ENCODE measurements around the gene MAP2K5.

Gene MAP2K5

GRCh38 chr15:67607329-67607728 lies 64.8 kb downstream of the MAP2K5 start (continued):
- TF ChIP-seq ISL1 (CRISPR knock-in tag; IDR thresholded peaks at IDR 0.05): no peak
- no peak for TF ChIP-seq ZFP3 (CRISPR knock-in tag; IDR thresholded peaks at IDR 0.05)

GRCh38 chr15:67607959-67608637 lies 65.6 kb downstream of the MAP2K5 start:
- no peak for ATAC-seq
- TF ChIP-seq GLIS3 (CRISPR knock-in tag; IDR thresholded peaks at IDR 0.05): no peak
- no peak for TF ChIP-seq TSHZ2 (CRISPR knock-in tag; IDR thresholded peaks at IDR 0.05)
- TF ChIP-seq TOX (CRISPR knock-in tag; IDR thresholded peaks at IDR 0.05; ENCODE audit: borderline replicate concordance): no peak
- no peak for TF ChIP-seq ARNTL (CRISPR knock-in tag; IDR thresholded peaks at IDR 0.05; ENCODE audit: borderline replicate concordance, low read depth)
- no peak for TF ChIP-seq TCF4 (CRISPR knock-in tag; IDR thresholded peaks at IDR 0.05; ENCODE audit: borderline replicate concordance)
- TF ChIP-seq ZNF70 (CRISPR knock-in tag; IDR thresholded peaks at IDR 0.05): no peak
- TF ChIP-seq BACH2 (CRISPR knock-in tag; IDR thresholded peaks at IDR 0.05; ENCODE audit: borderline replicate concordance): no peak
- TF ChIP-seq ZNF8 (CRISPR knock-in tag; IDR thresholded peaks at IDR 0.05): no peak
- no peak for TF ChIP-seq PPARA (CRISPR knock-in tag; IDR thresholded peaks at IDR 0.05; ENCODE audit: borderline replicate concordance)
- no peak for TF ChIP-seq CSRNP3 (CRISPR knock-in tag; IDR thresholded peaks at IDR 0.05)
- no peak for TF ChIP-seq SNAI2 (CRISPR knock-in tag; IDR thresholded peaks at IDR 0.05)
- TF ChIP-seq POU6F1 (CRISPR knock-in tag; IDR thresholded peaks at IDR 0.05; ENCODE audit: borderline replicate concordance, low read depth): no peak
- TF ChIP-seq ZFP30 (CRISPR knock-in tag; IDR thresholded peaks at IDR 0.05): no peak
- no peak for TF ChIP-seq ESRRG (CRISPR knock-in tag; IDR thresholded peaks at IDR 0.05)

- TF ChIP-seq SNAI2 (CRISPR knock-in tag; IDR thresholded peaks at IDR 0.05) (no peak), TCF4 (CRISPR knock-in tag; IDR thresholded peaks at IDR 0.05; ENCODE audit: borderline replicate concordance) (no peak), ZFP30 (CRISPR knock-in tag; IDR thresholded peaks at IDR 0.05) (no peak), ZNF565 (CRISPR knock-in tag; conservative IDR thresholded peaks at IDR 0.05; ENCODE audit: low read depth) (no peak), OSR1 (CRISPR knock-in tag; IDR thresholded peaks at IDR 0.05) (no peak), ZFP3 (CRISPR knock-in tag; IDR thresholded peaks at IDR 0.05) (no peak), ZNF70 (CRISPR knock-in tag; IDR thresholded peaks at IDR 0.05) (no peak), TOX (CRISPR knock-in tag; IDR thresholded peaks at IDR 0.05; ENCODE audit: borderline replicate concordance) (no peak), CREB5 (CRISPR knock-in tag; IDR thresholded peaks at IDR 0.05; ENCODE audit: low read depth) (no peak), ESRRG (CRISPR knock-in tag; IDR thresholded peaks at IDR 0.05) (no peak), ZC3H10 (CRISPR knock-in tag; IDR thresholded peaks at IDR 0.05) (no peak), PPARA (CRISPR knock-in tag; IDR thresholded peaks at IDR 0.05; ENCODE audit: borderline replicate concordance) (no peak), CSRNP3 (CRISPR knock-in tag; IDR thresholded peaks at IDR 0.05) (no peak), PATZ1 (CRISPR knock-in tag; IDR thresholded peaks at IDR 0.05; ENCODE audit: borderline replicate concordance) (no peak)
- no peak for ATAC-seq
Measured at GRCh38 chr15:67608638-67608959, 66.1 kb downstream of the MAP2K5 start.
